Lower leg skin (tissue), 4 donors: ENCODE data around the gene KCNE1. TPM values are rescaled to one million over a fixed set of nuclear protein-coding genes. Genes with fewer than 3 reads are reported as not detected.
"Not testable (repeated sequence)": the region's sequence is repeated elsewhere in the genome, so short reads cannot be mapped to it uniquely, and the experiment has no call there.

ENCODE experiments used
- DNase-seq, 2 donors: peaks; one replicate each; pipeline ENCODE4 v3.0.0-alpha.2; 2019; ENCODE audit warnings: low spot score in 2 of 2
- H3K4me3 ChIP-seq: fragments of 200-600 bp; sonication (generic); 2 replicates; pipeline ENCODE4 v1.5.1; 2017; ENCODE audit warnings: mild to moderate bottlenecking, low read depth; ENCODE audit not compliant: poor library complexity, severe bottlenecking
- POLR2A ChIP-seq, 2 donors: fragments of 450-650 bp; IDR thresholded peaks; one replicate each; pipeline ENCODE4 v1.6.1; 2016 to 2017; ENCODE audit warnings: antibody characterized with exemption in 2 of 2, mild to moderate bottlenecking in 1 of 2, moderate library complexity in 1 of 2
- WGBS, 2 donors: methylation state at CpG; one replicate each; pipeline ENCODE4 v1.1.5; 2018; 5-methylcytosine and 5-hydroxymethylcytosine counted together
- intact Hi-C: fragments of 100-400 bp; cut with DNase I; formaldehyde crosslinking; loops from one replicate; pipeline ENCODE4 v1.15.0; 2023; ENCODE audit warnings: low total_unique reads
- total RNA-seq, 4 donors: library from RNA; depleted of rRNA; stranded (reverse); fragments of >200 nt; gene quantifications; one replicate each; pipeline ENCODE4 v1.1.0, GENCODE V29; 2016
- TF ChIP-seq, protein P1 (sequence below), 3 donors: fragments of 450-650 bp; IDR thresholded peaks; one replicate each; pipeline ENCODE4 v1.5.1; 2016; ENCODE audit warnings: antibody characterized with exemption in 3 of 3, mild to moderate bottlenecking in 3 of 3, moderate library complexity in 2 of 3

The KCNE1 gene
- total RNA-seq, 4 donors from 2014 or later: 0.13 to 1.4 (median 0.64) TPM

- no peak for DNase-seq
- H3K4me3 ChIP-seq: no peak overlapping the region
- 76 to 85% methylated on average over 1 of the region's 1 CpG for whole genome bisulfite sequencing, 2 donors
- intact Hi-C loops: no loop called here
- TF ChIP-seq, protein P1, sequence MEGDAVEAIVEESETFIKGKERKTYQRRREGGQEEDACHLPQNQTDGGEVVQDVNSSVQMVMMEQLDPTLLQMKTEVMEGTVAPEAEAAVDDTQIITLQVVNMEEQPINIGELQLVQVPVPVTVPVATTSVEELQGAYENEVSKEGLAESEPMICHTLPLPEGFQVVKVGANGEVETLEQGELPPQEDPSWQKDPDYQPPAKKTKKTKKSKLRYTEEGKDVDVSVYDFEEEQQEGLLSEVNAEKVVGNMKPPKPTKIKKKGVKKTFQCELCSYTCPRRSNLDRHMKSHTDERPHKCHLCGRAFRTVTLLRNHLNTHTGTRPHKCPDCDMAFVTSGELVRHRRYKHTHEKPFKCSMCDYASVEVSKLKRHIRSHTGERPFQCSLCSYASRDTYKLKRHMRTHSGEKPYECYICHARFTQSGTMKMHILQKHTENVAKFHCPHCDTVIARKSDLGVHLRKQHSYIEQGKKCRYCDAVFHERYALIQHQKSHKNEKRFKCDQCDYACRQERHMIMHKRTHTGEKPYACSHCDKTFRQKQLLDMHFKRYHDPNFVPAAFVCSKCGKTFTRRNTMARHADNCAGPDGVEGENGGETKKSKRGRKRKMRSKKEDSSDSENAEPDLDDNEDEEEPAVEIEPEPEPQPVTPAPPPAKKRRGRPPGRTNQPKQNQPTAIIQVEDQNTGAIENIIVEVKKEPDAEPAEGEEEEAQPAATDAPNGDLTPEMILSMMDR (IDR thresholded peaks at IDR 0.05): no peak
- no peak for TF ChIP-seq POLR2A (IDR thresholded peaks at IDR 0.05)
These were observed 11.8 kb downstream of the KCNE1 start for GRCh38 chr21:34500191-34500590.

DNA sequence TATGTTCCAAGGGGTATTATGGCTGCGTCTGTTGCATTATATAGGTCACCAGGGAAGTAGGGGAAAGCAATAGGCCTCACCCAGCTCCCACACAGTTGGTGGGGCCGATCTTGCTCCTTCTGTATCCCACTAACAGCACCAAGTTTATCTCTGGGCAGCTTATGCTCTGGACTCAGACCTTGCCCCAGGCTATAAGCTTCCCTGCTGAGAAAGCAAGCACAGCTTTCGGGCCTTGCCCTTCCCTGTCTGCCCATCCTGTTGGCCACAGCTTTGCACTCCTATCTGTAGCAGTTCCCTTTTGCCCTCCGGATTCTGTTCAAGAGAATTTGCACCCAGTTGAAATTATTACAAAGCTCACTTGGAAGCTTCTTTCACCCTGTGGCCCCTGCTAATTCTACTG, 12.9 kb downstream of the KCNE1 start:
- no peak for DNase-seq
- intact Hi-C loops: no loop called here
- WGBS, 2 donors: 90% methylated on average over 4 of the region's 4 CpGs
- TF ChIP-seq, protein P1 (IDR thresholded peaks at IDR 0.05): no peak
- no peak for TF ChIP-seq POLR2A (IDR thresholded peaks at IDR 0.05)
- H3K4me3 ChIP-seq: no peak overlapping the region

- intact Hi-C loops: no loop called here
- WGBS, 2 donors: 46 to 67% methylated on average over 3 of the region's 3 CpGs
- no peak overlapping the region for H3K4me3 ChIP-seq
- TF ChIP-seq, protein P1 (IDR thresholded peaks at IDR 0.05): no peak
- no peak for TF ChIP-seq POLR2A (IDR thresholded peaks at IDR 0.05)
- DNase-seq: no peak
These were observed 13.4 kb downstream of the KCNE1 start for GRCh38 chr21:34498623-34499022.

DNA sequence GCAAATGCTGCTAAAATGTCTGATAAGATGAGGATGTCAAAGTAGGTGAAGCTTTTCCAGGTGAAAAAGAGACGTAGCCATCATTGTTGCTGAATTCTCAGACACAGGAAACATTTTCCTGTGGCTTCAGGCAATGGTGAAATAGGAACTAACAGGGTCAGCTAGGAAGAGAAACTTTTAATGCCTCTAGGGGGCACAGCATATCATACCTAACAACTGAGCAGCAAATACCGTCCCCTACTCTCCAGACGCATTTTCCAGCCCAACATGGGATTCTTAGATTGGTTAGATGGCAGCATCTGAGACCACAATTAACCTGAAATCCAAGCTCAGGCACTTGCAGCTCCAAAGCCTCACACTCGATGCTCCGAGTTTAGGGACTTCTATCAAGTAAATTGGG, 28.2 kb downstream of the KCNE1 start:
- intact Hi-C loops, DNase-seq, H3K4me3 ChIP-seq: not testable (repeated sequence)
- WGBS, 2 donors: no CpG with 5 or more reads among the region's 5 CpGs

DNA sequence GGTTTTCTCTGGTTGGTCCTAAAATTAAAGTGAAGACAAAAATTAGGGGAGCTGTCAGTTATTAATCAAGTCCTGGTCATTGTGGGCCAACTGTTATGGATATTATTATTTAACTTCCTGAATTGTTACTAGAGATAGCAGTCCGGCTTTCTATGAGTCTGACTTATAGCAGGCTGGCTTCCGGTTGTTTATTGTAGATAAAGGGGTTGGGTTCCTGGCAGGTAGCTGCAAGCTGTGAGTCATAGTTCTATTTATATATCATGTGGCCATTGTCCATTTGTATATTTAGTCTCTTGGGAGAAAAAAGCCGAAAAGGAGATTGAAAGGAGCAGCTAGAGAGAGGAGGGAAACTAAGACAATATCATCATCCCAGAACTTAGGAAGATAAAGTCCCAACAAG, 28.6 kb downstream of the KCNE1 start:
- not testable (repeated sequence) for DNase-seq

DNA sequence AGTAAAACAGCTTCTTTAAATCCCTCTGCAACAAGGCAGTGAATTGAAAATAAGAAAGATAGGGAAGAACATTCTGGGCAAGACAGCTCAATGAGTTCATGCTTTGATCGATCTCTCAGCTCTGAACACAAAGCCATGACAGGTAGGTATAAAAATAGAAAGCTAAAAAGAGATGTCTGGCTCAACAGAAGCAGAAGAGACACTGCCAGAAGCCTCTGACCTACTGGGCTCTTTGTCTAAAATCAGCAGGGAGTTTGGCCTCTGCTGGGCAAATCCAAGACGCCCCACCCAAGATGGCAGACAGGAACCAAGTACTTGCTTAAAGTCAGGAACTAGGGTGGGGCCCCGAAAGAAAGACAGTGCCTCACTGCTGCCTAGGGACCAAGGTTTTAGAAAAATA, 44.7 kb downstream of the KCNE1 start:
- intact Hi-C loops, DNase-seq, H3K4me3 ChIP-seq: not testable (repeated sequence)
- no CpG with 5 or more reads among the region's 3 CpGs for WGBS, 2 donors

More for the DNA sequence above, 28.6 kb downstream of the KCNE1 start:
- WGBS, 2 donors: no CpG with 5 or more reads among the region's 3 CpGs
- intact Hi-C loops, H3K4me3 ChIP-seq: not testable (repeated sequence)

- intact Hi-C loops, H3K4me3 ChIP-seq, DNase-seq: not testable (repeated sequence)
- no CpG with 5 or more reads among the region's 36 CpGs for WGBS, 2 donors
These were observed 52.6 kb downstream of the KCNE1 start for GRCh38 chr21:34459426-34459825.

GRCh38 chr21:34458266-34458665, 53.7 kb downstream of the KCNE1 start:
- WGBS, 2 donors: no CpG with 5 or more reads among the region's 7 CpGs
- intact Hi-C loops, DNase-seq, H3K4me3 ChIP-seq: not testable (repeated sequence)

DNA sequence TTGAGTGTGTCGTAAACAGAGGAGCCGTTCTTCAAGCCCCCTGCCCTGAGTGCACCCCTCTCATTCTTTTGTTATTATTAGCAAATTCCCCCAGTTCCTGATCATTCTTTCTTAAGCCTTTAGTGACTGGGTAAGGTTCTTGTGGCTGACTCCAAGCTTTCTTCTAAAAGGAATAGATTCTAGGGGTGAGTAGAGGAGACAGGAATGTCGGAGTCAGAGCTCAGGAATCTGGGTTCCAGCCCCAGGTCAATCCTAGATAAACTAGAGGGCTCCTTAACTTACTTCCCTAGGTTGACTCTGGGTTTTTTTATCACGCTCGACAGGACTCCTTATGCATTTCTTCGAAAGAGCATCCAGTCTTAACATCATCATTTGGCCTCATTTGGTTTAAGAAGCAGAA, 55.8 kb downstream of the KCNE1 start:
- H3K4me3 ChIP-seq, DNase-seq, intact Hi-C loops: not testable (repeated sequence)
- no CpG with 5 or more reads among the region's 6 CpGs for whole genome bisulfite sequencing, 2 donors

DNA sequence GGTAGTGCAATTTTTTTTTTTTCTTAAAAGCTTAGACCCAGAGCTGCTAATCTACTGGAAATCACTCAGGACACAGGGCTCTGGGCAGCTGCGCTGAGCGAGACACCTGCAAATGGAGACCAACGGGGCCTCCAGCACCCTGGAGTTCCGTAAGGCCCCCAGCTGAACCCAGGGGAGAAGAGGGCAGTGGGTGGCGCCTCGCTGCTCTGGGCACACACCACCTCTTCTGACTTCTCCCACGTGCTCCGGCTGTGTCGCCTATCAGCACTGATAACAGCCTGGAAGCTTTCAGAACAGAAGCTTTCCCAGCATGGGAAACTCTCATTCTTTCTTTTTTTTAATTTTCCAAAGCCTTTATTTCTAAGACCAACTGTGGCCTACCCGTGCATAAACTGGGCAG, 56.4 kb downstream of the KCNE1 start:
- intact Hi-C loops, H3K4me3 ChIP-seq, DNase-seq: not testable (repeated sequence)
- no CpG with 5 or more reads among the region's 10 CpGs for WGBS, 2 donors

- H3K4me3 ChIP-seq, DNase-seq, intact Hi-C loops: not testable (repeated sequence)
- no CpG with 5 or more reads among the region's 8 CpGs for WGBS, 2 donors
These were observed 65.0 kb downstream of the KCNE1 start for GRCh38 chr21:34447018-34447417.

DNA sequence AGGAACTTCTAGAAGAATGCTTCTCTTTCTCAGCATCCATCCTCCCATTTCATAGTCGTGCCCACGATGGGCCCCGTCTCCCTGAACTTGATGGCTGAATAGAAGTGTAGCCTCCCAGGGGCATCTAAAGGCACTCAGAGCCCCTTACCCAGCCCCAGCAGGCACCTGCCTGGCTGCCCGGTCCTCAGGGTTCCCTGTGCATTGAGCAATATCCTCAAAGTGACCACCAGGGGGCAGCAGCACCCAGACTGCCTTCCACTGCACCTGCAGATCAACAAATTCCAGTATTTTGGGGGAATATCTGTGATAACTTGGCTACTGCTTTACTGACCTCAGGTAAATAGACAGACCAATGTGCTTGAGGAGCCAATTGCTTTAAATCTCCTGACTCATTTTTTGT, 68.5 kb downstream of the KCNE1 start:
- WGBS, 2 donors: no CpG with 5 or more reads among the region's 4 CpGs
- DNase-seq, intact Hi-C loops, H3K4me3 ChIP-seq: not testable (repeated sequence)

DNA sequence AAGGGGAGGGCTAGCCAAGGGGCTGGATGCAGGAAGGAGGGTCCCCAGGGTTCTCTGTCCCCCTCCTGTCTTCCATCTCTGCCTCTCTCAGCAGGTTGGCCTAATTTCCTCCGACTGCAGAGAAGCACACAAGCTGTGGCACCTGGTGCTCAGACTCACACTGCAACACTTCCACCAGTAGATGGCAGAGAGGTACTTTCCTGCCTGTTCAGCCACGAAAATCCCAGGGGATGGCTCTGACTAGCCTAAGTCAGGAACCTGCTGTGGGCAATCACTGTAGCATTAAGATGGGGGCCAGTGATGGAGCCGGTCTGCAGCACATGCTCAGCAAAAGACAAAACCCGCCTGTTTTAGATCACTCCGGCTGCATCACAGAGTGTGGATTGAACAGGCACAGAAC, 82.3 kb downstream of the KCNE1 start:
- DNase-seq, intact Hi-C loops, H3K4me3 ChIP-seq: not testable (repeated sequence)
- no CpG with 5 or more reads among the region's 5 CpGs for WGBS, 2 donors
